IPS DF 6.9 (cell line): ENCODE data around the gene SULT1A3.
"Not testable (repeated sequence)": the region's sequence is repeated elsewhere in the genome, so short reads cannot be mapped to it uniquely, and the experiment has no call there.

ENCODE experiments used
- DNase-seq: peaks from one replicate; pipeline ENCODE4 v3.0.0-alpha.2; 2013; ENCODE audit warnings: low read depth, low spot score
- H3K27ac ChIP-seq: one replicate; pipeline ENCODE4 v1.5.1; 2013; ENCODE audit warnings: low read length, control low read depth
- H3K27me3 ChIP-seq: 2 replicates; pipeline ENCODE4 v1.6.1; 2013; ENCODE audit warnings: mild to moderate bottlenecking, low read length; ENCODE audit not compliant: control insufficient read depth, insufficient read depth
- H3K36me3 ChIP-seq: 2 replicates; pipeline ENCODE4 v1.6.1; 2013; ENCODE audit warnings: low read length; ENCODE audit not compliant: control insufficient read depth, insufficient read depth
- H3K4me1 ChIP-seq: 2 replicates; pipeline ENCODE4 v1.6.1; 2013; ENCODE audit warnings: low read length; ENCODE audit not compliant: control insufficient read depth, insufficient read depth
- H3K4me3 ChIP-seq: 2 replicates; pipeline ENCODE4 v1.5.1; 2013; ENCODE audit warnings: mild to moderate bottlenecking, low read length
- H3K9me3 ChIP-seq: 2 replicates; pipeline ENCODE4 v1.6.1; 2013; ENCODE audit warnings: low read length, inconsistent platforms; ENCODE audit not compliant: control insufficient read depth, insufficient read depth
- WGBS: extraction: QIAGEN DNeasy Blood & Tissue Kit; methylation state at CpG from one replicate; pipeline ENCODE4 v1.1.7; 2013; ENCODE audit warnings: mixed read lengths, missing lambda C conversion rate; ENCODE audit not compliant: insufficient read length, insufficient coverage; 5-methylcytosine and 5-hydroxymethylcytosine counted together

The SULT1A3 gene

DNA sequence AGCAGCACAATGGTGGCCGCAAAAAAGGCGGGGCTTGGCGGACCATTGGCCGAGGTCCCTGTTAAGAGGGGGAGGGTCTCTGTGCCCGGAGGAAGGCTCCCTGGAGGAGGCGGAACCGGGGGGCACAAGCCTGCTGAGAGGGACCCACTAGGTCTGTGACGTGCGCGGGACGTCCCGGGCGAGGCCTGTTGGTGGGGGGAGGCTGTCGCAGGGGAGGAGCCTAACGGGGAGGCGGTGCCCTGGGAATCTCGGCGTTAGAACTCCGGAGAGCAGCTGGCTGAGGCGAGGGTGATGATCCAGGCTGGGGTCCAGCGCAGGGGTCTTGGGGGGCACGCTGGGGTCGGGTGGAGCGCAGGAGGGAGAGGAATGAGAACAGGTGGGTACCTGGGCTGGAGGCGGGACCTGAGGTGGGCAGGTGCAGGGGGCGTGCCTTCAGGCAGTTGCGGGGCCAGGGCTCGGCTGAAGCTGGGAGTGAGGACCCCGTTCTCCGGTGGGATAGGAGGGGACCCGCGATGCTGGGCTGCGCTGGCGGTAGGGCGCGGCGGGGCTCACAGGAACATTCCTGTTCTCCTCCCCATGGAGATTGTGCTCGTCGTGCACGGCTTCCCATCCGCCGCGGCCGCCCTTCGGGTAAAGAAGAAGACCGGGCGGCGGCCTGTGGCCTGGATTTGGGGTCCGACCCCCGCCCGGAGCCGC is 6.6 kb downstream of the SULT1A3 start:
- peak overlapping the region; percentile 37; the same call in 1 of the 2 replicates for H3K4me3 ChIP-seq
- not testable (repeated sequence) for DNase-seq, H3K36me3 ChIP-seq, H3K9me3 ChIP-seq, H3K27me3 ChIP-seq, H3K27ac ChIP-seq, H3K4me1 ChIP-seq
- WGBS = no CpG with 5 or more reads among the region's 52 CpGs

DNA sequence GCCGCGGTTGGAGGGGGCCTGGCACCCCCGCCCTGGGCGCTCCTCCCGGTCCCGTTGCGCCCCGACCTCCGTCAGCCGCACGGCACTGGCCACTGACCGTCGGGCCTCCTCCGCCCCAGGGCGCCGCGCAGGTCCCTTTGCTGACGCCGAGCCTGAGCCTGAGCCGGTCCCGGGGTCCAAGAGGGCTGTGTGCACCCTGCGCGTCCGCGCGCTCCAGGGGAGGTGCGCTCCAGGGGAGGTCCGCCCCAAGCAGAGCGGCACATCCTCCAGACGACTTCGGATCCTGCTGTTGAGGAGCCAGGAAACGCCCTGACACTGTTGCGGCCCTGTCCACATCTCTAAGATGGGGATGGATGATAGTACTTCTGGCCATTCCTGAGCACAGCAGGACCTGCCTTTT is 7.2 kb downstream of the SULT1A3 start:
- H3K4me3 ChIP-seq, H3K4me1 ChIP-seq, DNase-seq, H3K36me3 ChIP-seq, H3K9me3 ChIP-seq, H3K27me3 ChIP-seq, H3K27ac ChIP-seq: not testable (repeated sequence)
- no CpG with 5 or more reads among the region's 33 CpGs for WGBS

DNA sequence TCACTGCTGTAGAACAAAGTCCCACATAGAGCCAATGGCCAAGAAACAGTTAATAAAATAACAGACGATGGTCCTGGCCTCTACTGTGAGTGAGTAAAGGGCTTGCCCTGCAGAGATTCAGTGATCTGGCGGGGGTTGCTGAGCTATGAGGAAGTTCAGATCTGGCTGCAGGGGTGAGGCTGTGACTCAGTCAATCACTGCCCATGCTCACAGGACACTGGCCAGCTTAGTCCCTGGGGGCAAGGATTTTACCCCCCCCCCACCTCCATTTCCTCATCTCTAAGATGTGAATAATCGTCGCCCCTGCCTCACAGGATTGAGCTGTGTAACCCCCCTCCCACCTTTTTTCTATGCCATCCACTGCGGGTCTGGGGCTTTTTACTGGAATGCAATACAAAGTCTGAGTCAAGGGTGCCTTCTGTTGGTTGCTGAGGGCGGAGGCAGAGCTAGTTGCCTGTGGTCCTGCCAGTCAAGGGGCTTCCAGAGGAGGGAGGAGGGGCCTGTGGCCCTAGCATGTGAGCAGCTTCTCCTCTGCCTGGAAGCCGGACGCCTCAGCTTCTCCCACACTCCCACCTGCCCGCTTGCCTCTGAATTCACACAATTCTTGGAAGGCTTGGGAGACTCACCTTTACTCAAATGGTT is 8.1 kb downstream of the SULT1A3 start:
- H3K27me3 ChIP-seq, H3K36me3 ChIP-seq, H3K27ac ChIP-seq, H3K4me1 ChIP-seq, H3K9me3 ChIP-seq, DNase-seq, H3K4me3 ChIP-seq: not testable (repeated sequence)
- WGBS = no CpG with 5 or more reads among the region's 9 CpGs

DNA sequence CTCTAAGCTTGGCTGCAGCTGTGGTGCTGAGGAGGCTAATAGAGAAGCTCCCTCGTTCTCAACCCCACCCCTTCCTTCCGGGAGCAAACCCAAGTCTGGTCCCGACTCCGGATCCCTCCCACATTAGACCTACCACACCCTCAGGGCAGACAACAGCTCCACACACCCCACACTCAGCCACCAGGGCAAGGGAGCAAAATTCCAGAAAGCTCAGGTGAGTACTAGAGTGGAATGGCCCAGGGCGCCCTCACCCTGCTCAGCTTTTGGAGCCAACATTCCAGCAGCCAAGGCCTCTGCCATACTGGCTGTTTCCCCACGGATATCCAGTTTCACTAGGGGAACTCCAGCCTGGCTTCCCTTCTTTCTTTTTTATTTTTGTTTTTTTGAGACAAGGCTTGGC is 10.0 kb downstream of the SULT1A3 start:
- DNase-seq, H3K36me3 ChIP-seq, H3K4me3 ChIP-seq, H3K4me1 ChIP-seq, H3K9me3 ChIP-seq, H3K27ac ChIP-seq, H3K27me3 ChIP-seq: not testable (repeated sequence)
- WGBS = no CpG with 5 or more reads among the region's 6 CpGs

DNA sequence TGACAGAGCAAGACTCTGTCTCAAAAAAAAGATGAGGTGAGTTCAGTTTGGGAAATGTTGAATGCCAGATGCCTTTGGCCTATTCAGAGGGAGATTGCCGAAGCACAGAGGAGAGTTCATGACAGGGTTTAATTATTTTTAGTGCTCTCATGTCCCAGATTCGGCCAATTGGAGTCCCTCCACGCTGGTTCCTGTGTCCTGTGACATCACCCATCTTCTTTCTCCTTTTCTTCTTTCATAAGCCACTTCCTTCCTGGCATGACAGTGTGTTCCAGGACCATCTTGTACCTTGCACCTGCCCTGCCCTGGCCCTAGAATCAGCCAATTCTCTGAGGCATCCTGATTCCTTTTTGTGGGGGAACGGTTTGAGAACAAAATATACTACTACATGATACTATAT is 12.4 kb downstream of the SULT1A3 start:
- WGBS = no CpG with 5 or more reads among the region's 4 CpGs
- not testable (repeated sequence) for H3K4me1 ChIP-seq, H3K4me3 ChIP-seq, H3K27me3 ChIP-seq, H3K27ac ChIP-seq, H3K36me3 ChIP-seq, H3K9me3 ChIP-seq, DNase-seq

DNA sequence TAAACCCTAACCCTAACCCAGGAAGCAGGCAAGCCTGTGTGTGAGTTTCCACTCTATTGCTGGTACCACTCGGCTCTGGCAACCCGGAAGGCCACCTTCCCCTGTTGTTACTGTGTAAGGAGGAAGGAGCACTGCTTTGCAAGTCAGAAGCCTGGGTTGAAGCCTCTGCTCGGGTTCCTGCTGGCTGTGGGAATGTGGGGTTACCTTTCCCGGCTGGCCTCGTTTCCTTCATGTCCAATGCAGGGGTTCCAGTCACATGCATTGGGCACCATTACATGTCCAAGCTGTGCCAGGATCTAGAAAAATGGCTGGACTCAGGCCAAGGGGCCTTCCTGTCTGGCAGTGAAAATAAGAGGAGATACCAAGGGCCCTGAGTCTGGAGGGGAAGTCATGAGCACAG is 18.0 kb downstream of the SULT1A3 start:
- H3K4me1 ChIP-seq, H3K4me3 ChIP-seq, H3K27ac ChIP-seq, H3K36me3 ChIP-seq, H3K9me3 ChIP-seq, H3K27me3 ChIP-seq, DNase-seq: not testable (repeated sequence)
- no CpG with 5 or more reads among the region's 5 CpGs for WGBS

DNA sequence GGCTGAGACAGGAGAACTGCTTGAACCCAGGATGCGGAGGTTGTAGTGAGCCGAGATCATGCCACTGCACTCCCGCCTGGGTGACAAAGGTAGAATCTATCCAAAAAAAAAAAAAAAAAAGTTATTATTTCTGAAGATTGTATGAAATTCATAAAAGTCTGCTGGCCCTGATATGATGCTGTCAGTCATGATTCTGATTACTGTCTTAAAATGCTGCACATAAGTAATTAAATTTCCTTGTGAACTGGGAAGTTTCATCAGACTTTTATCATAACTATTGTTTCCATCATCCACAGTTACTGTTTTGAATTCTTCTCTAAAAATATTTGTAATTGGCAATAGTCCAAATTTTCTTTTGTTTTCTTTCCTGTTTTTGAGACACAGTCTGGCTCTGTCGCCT is 49.3 kb downstream of the SULT1A3 start, which contains the start of gene NPIPB13:
NPIPB13 (minus strand) TSS at position 101 of the 400 bp plus-strand sequence. CDS start 2,906 bp downstream, outside the sequence.
- no CpG with 5 or more reads among the region's 4 CpGs for WGBS
- not testable (repeated sequence) for H3K4me3 ChIP-seq, H3K4me1 ChIP-seq, H3K27ac ChIP-seq, H3K36me3 ChIP-seq, DNase-seq, H3K9me3 ChIP-seq, H3K27me3 ChIP-seq
